Measurements from ENCODE around the gene POLR1A. TPM values are rescaled to one million over a fixed set of nuclear protein-coding genes. Genes with fewer than 3 reads are reported as not detected.

Gene POLR1A
- total RNA-seq, 1 experiment from 2014 or later, result 29.7 TPM

GRCh38 chr2:86031606-86032005, 74.1 kb downstream of the POLR1A start:
- H3K4me3 ChIP-seq, result no peak overlapping the region
- no peaks in the 10 kb centered on the region for H3F3A ChIP-seq (ENCODE audit: insufficient read depth, low read depth)
- no TSS peak for BruUV-seq (replicated peaks)
- intact Hi-C loops (cut with micrococcal nuclease; ENCODE audit: unreplicated experiment), result no loop called here
- no peaks in the 10 kb centered on the region for H3K79me2 ChIP-seq (ENCODE audit: low read depth)
- H3K9me2 ChIP-seq (ENCODE audit: insufficient read depth), result no peaks in the 10 kb centered on the region
- H3K27me3 ChIP-seq (ENCODE audit: insufficient read depth, low read depth), result no peaks in the 10 kb centered on the region
- ChIA-PET POLR2A (ENCODE audit: unreplicated experiment) (no interaction called here), CTCF (no interaction called here)
- no peak for DNase-seq
- no peaks in the 10 kb centered on the region for H3K9me3 ChIP-seq (ENCODE audit: insufficient read depth, low read depth)
- H3K4me2 ChIP-seq, result no peak overlapping the region
- H3K36me3 ChIP-seq (ENCODE audit: low read depth), result peaks cover 26% of the 10 kb centered on the region
- no peaks in the 10 kb centered on the region for H3K4me1 ChIP-seq (replicated peaks; ENCODE audit: insufficient read depth)
- H3K27ac ChIP-seq, result no peak overlapping the region
- H4K20me1 ChIP-seq (ENCODE audit: insufficient read depth), result no peaks in the 10 kb centered on the region
- no peak overlapping the region for H2AFZ ChIP-seq
- TF ChIP-seq CTCF (conservative IDR thresholded peaks at IDR 0.05) (no peak), EZH2 (IDR thresholded peaks at IDR 0.05; ENCODE audit: low read depth) (no peak)

GRCh38 chr2:86031151-86031550, 74.5 kb downstream of the POLR1A start:
- H2AFZ ChIP-seq, result no peak overlapping the region
- H3K9me2 ChIP-seq (ENCODE audit: insufficient read depth), result no peaks in the 10 kb centered on the region
- CTCF ChIA-PET, result no interaction called here
- H3K27ac ChIP-seq, result no peak overlapping the region
- intact Hi-C loops (cut with micrococcal nuclease; ENCODE audit: unreplicated experiment), result no loop called here
- no peaks in the 10 kb centered on the region for H3F3A ChIP-seq (ENCODE audit: insufficient read depth, low read depth)
- H3K9me3 ChIP-seq (ENCODE audit: insufficient read depth, low read depth), result no peaks in the 10 kb centered on the region
- H3K36me3 ChIP-seq (ENCODE audit: low read depth), result peaks cover 26% of the 10 kb centered on the region
- no peak overlapping the region for H3K4me3 ChIP-seq
- no peak overlapping the region for H3K4me2 ChIP-seq
- no peaks in the 10 kb centered on the region for H3K27me3 ChIP-seq (ENCODE audit: insufficient read depth, low read depth)
- H3K79me2 ChIP-seq (ENCODE audit: low read depth), result no peaks in the 10 kb centered on the region
- no peak for DNase-seq
- no peaks in the 10 kb centered on the region for H4K20me1 ChIP-seq (ENCODE audit: insufficient read depth)
- no peak for TF ChIP-seq CTCF (conservative IDR thresholded peaks at IDR 0.05)
- TF ChIP-seq EZH2 (IDR thresholded peaks at IDR 0.05; ENCODE audit: low read depth), result no peak
- no peaks in the 10 kb centered on the region for H3K4me1 ChIP-seq (replicated peaks; ENCODE audit: insufficient read depth)
- POLR2A ChIA-PET (ENCODE audit: unreplicated experiment), result no interaction called here
- no TSS peak for BruUV-seq (replicated peaks)

GRCh38 chr2:86029873-86030272, 75.8 kb downstream of the POLR1A start:
- Histone ChIP-seq H3K79me2 (ENCODE audit: low read depth) (no peaks in the 10 kb centered on the region), H3K4me3 (no peak overlapping the region), H3K9me2 (ENCODE audit: insufficient read depth) (no peaks in the 10 kb centered on the region), H3F3A (ENCODE audit: insufficient read depth, low read depth) (no peaks in the 10 kb centered on the region), H3K36me3 (ENCODE audit: low read depth) (peaks cover 26% of the 10 kb centered on the region), H3K27ac (no peak overlapping the region), H3K4me2 (no peak overlapping the region), H3K9me3 (ENCODE audit: insufficient read depth, low read depth) (no peaks in the 10 kb centered on the region), H4K20me1 (ENCODE audit: insufficient read depth) (no peaks in the 10 kb centered on the region), H3K4me1 (replicated peaks; ENCODE audit: insufficient read depth) (no peaks in the 10 kb centered on the region), H2AFZ (no peak overlapping the region), H3K27me3 (ENCODE audit: insufficient read depth, low read depth) (no peaks in the 10 kb centered on the region)
- no TSS peak for BruUV-seq (replicated peaks)
- intact Hi-C loops (cut with micrococcal nuclease; ENCODE audit: unreplicated experiment), result no loop called here
- ChIA-PET CTCF (interaction anchor here (0.7 kb wide), 1 partner anchor 48 kb away, joined by 9 read pairs; no protein-coding TSS in a partner anchor), POLR2A (ENCODE audit: unreplicated experiment) (no interaction called here)
- no peak for DNase-seq
- TF ChIP-seq EZH2 (IDR thresholded peaks at IDR 0.05; ENCODE audit: low read depth), result no peak
- no peak for TF ChIP-seq CTCF (conservative IDR thresholded peaks at IDR 0.05)

Measured in PC-9 (cell line).